HG02763 (cell line): ENCODE measurements around the gene TOX4.
"Not testable (repeated sequence)": the region's sequence is repeated elsewhere in the genome, so short reads cannot be mapped to it uniquely, and the experiment has no call there.

Source experiments
- ATAC-seq: cut with Tn5 transposase; IDR thresholded peaks from one replicate; pipeline ENCODE4 v1.9.1; 2021; ENCODE audit warnings: mild to moderate bottlenecking, moderate library complexity; ENCODE audit not compliant: unreplicated experiment

Gene TOX4

GRCh38 chr14:21476925-21477681 is at the start of gene TOX4, which contains the start of gene RAB2B:
TOX4 (plus strand) TSS chr14:21477195; CDS start chr14:21477279, 84 bp downstream.
RAB2B (minus strand) TSS chr14:21476959; CDS start chr14:21476872, 87 bp downstream.
- ATAC-seq = peak; percentile 99

GRCh38 chr14:21428930-21429329 is 48.1 kb upstream of the TOX4 start:
- no peak for ATAC-seq

GRCh38 chr14:21431126-21431525 is 45.9 kb upstream of the TOX4 start:
- no peak for ATAC-seq

- ATAC-seq = no peak
These were observed 40.4 kb upstream of the TOX4 start for GRCh38 chr14:21436567-21437062.

- peak; percentile 99 for ATAC-seq
These were observed 39.7 kb upstream of the TOX4 start for GRCh38 chr14:21437063-21437901.

- no peak for ATAC-seq
These were observed 36.1 kb upstream of the TOX4 start for GRCh38 chr14:21440859-21441258.

GRCh38 chr14:21442657-21443056 is 34.3 kb upstream of the TOX4 start:
- not testable (repeated sequence) for ATAC-seq

GRCh38 chr14:21449899-21450216 is 27.1 kb upstream of the TOX4 start:
- ATAC-seq = no peak

GRCh38 chr14:21454843-21455544 is 22.0 kb upstream of the TOX4 start:
- no peak for ATAC-seq

- ATAC-seq = peak; percentile 2
These were observed 21.4 kb upstream of the TOX4 start for GRCh38 chr14:21455592-21455911.

GRCh38 chr14:21455912-21456667 is 20.9 kb upstream of the TOX4 start, which contains the start of gene CHD8:
CHD8 (minus strand) TSS chr14:21456123; CDS start chr14:21431643, 24,480 bp downstream.
- ATAC-seq = peak; percentile 96

GRCh38 chr14:21467616-21468015 is 9.4 kb upstream of the TOX4 start:
- no peak for ATAC-seq

GRCh38 chr14:21475767-21476522 is 1.1 kb upstream of the TOX4 start:
- no peak for ATAC-seq

GRCh38 chr14:21476523-21476924 is 471 bp upstream of the TOX4 start:
- peak; percentile 33 for ATAC-seq

- no peak for ATAC-seq
These were observed 9.7 kb downstream of the TOX4 start for GRCh38 chr14:21486640-21487087.

- ATAC-seq = no peak
These were observed 18.1 kb downstream of the TOX4 start for GRCh38 chr14:21494902-21495762.

- ATAC-seq = no peak
These were observed 19.5 kb downstream of the TOX4 start for GRCh38 chr14:21496453-21496852.

GRCh38 chr14:21498540-21499526 is 21.8 kb downstream of the TOX4 start:
- no peak for ATAC-seq
